ENCODE measurements around the gene VAMP3. TPM values are rescaled to one million over a fixed set of nuclear protein-coding genes. Genes with fewer than 3 reads are reported as not detected.

VAMP3 gene
- total and polyA plus RNA-seq, 2 donors (not counting 1 experiment from before 2014, with no cell fraction given): 22.4 to 49.6 TPM

- WGBS (ENCODE audit: insufficient coverage): 93% methylated on average over 2 of the region's 3 CpGs
These were observed 42.7 kb downstream of the VAMP3 start for GRCh38 chr1:7813677-7814373.

More at GRCh38 chr1:7813677-7814373, 42.7 kb downstream of the VAMP3 start:
- Histone ChIP-seq H3K9ac (ENCODE audit: low read length) (no peak overlapping the region), H3K27me3 (replicated peaks in 1 of 4; ENCODE audit: control extremely low read depth in 1 of 4, control insufficient read depth in 3 of 4, insufficient read depth in 4 of 4, low read length in 3 of 4) (no peaks in the 10 kb centered on the region), H3K4me1 (ENCODE audit: control insufficient read depth in 2 of 2, insufficient read depth in 2 of 2, low read length in 2 of 2) (no peaks in the 10 kb centered on the region), H3K4me3 (ENCODE audit: control extremely low read depth in 1 of 5, extremely low read depth in 1 of 5, insufficient read depth in 1 of 5, low read depth in 2 of 5, low read length in 4 of 5) (no peak overlapping the region), H3K79me2 (ENCODE audit: control insufficient read depth, insufficient read depth, low read length) (no peaks in the 10 kb centered on the region), H4K20me1 (ENCODE audit: control insufficient read depth, insufficient read depth, low read length, poor library complexity, severe bottlenecking) (no peaks in the 10 kb centered on the region), H3K4me2 (replicated peaks; ENCODE audit: low read depth, low read length, poor library complexity, severe bottlenecking) (no peak overlapping the region), H3K27ac (ENCODE audit: low read length in 2 of 2) (no peak overlapping the region), H3K36me3 (replicated peaks in 1 of 2; ENCODE audit: control extremely low read depth in 1 of 2, control insufficient read depth in 1 of 2, extremely low read depth in 1 of 2, insufficient read depth in 2 of 2, low read length in 1 of 2) (peaks cover 0 to 9% of the 10 kb centered on the region in 2 experiments), H2AFZ (ENCODE audit: insufficient read depth, low read depth, low read length, poor library complexity, severe bottlenecking) (no peak overlapping the region), H3K9me3 (ENCODE audit: control extremely low read depth in 1 of 3, control insufficient read depth in 2 of 3, insufficient read depth in 1 of 3, low read length in 2 of 3) (peaks cover 3 to 13% (median 7%) of the 10 kb centered on the region in 3 donors)
- ChIA-PET CTCF (no interaction called here), POLR2A (no interaction called here)
- DNase-seq (no peak), ATAC-seq (ENCODE audit: low read depth) (no peak)
- no peaks in the 10 kb centered on the region for H3K4me1 Mint-ChIP-seq
- H3K4me3 Mint-ChIP-seq: no peak overlapping the region
- H3K27me3 Mint-ChIP-seq: peaks cover 4% of the 10 kb centered on the region
- no peak overlapping the region for H3K27ac Mint-ChIP-seq
- H3K9me3 Mint-ChIP-seq (ENCODE audit: insufficient read depth): peaks cover 15% of the 10 kb centered on the region
- intact Hi-C loops (cut with micrococcal nuclease): no loop called here
- TF ChIP-seq EZH2 (IDR thresholded peaks at IDR 0.05; ENCODE audit: borderline replicate concordance, insufficient read depth, low read depth, low read length, poor library complexity, severe bottlenecking) (no peak), CTCF (IDR thresholded peaks at IDR 0.05) (no peak)
